ENCODE results near the gene SLCO1A2.
"Not testable (repeated sequence)": the region's sequence is repeated elsewhere in the genome, so short reads cannot be mapped to it uniquely, and the experiment has no call there.

The SLCO1A2 gene

DNA sequence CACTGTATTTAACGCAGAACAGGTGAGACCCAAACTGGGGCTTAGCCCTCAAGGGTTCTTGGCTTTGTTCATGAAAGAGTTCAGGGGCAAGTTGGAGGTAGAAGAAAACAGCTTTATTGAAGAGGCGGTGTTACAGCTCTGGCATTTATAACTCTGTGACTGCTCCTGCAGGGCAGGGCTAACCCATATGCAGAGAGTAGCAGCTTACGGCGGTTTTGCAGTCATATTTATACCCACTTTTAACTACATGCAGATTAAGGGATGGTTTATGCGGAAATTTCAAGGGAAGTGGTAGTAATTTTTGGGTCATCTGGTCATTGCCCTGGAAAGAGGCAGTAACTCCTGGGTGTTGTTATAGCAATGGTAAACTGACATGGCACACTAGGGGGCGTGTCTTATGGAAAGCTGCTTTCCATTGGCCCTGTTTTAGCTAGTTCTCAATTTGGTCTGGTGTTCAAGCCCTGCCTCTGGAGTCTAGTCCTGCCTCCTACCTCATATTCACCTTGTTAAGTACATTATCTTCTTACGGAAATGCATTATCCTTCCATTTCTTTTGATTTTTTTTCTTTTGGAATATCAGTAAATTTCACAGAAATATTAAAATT, 36.2 kb upstream of the SLCO1A2 start:
- TF ChIP-seq, protein P1, sequence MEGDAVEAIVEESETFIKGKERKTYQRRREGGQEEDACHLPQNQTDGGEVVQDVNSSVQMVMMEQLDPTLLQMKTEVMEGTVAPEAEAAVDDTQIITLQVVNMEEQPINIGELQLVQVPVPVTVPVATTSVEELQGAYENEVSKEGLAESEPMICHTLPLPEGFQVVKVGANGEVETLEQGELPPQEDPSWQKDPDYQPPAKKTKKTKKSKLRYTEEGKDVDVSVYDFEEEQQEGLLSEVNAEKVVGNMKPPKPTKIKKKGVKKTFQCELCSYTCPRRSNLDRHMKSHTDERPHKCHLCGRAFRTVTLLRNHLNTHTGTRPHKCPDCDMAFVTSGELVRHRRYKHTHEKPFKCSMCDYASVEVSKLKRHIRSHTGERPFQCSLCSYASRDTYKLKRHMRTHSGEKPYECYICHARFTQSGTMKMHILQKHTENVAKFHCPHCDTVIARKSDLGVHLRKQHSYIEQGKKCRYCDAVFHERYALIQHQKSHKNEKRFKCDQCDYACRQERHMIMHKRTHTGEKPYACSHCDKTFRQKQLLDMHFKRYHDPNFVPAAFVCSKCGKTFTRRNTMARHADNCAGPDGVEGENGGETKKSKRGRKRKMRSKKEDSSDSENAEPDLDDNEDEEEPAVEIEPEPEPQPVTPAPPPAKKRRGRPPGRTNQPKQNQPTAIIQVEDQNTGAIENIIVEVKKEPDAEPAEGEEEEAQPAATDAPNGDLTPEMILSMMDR (IDR thresholded peaks at IDR 0.05), result no peak
- intact Hi-C loops (cut with DNase I; ENCODE audit: low total_unique reads), result no loop called here
- H3K27ac ChIP-seq, result no peak overlapping the region
- H3K4me1 ChIP-seq, result no peaks in the 10 kb centered on the region
- H3K9me3 ChIP-seq, result no peaks in the 10 kb centered on the region
- DNase-seq, result no peak
- no peaks in the 10 kb centered on the region for H3K27me3 ChIP-seq
- no peaks in the 10 kb centered on the region for H3K36me3 ChIP-seq
- H3K4me3 ChIP-seq, result no peak overlapping the region

DNA sequence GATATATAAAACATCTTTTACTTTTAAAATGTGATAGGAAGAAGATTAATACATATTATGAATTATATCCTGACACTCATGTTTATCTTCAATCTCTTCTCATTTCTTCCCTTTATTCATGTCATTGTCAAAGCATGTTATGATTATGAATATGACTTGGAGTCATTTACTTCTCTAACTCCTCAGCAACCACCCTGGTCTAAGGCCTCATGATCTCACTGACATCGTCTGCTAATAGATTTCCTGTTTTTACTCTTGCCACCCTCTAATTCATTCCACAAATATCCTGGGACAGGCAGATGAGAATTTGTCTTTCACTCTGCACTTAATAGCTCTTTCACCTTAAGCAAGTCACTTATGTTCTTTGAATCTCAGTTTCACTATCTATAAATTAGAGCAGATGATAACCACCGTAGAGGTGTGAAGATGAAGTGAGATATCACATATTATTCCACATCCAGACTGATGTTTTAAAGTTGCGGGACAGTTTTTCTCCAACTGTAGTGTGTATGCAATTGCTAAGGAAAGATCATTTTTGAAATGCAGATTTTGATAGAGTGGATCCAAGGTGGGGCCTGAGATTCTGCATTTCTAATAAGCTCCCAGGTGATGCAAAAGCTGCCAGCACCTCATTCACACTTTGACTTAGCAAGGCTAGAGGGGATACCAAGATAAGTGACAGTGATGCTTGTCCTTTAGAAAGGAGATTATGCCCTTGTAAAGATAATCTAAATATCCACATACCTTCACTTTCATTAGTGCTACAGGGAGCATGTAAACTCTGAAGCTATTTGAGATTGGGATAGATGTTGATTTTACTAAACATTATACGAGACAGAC, 34.6 kb upstream of the SLCO1A2 start:
- TF ChIP-seq, protein P1 (IDR thresholded peaks at IDR 0.05), result no peak
- no peaks in the 10 kb centered on the region for H3K4me1 ChIP-seq
- H3K27ac ChIP-seq, result no peak overlapping the region
- no peak for DNase-seq
- intact Hi-C loops (cut with DNase I; ENCODE audit: low total_unique reads), result no loop called here
- H3K9me3 ChIP-seq, result no peaks in the 10 kb centered on the region
- no peak overlapping the region for H3K4me3 ChIP-seq
- H3K27me3 ChIP-seq, result no peaks in the 10 kb centered on the region
- no peaks in the 10 kb centered on the region for H3K36me3 ChIP-seq

- H3K4me1 ChIP-seq; H3K4me3 ChIP-seq; H3K36me3 ChIP-seq; H3K27ac ChIP-seq; H3K27me3 ChIP-seq; H3K9me3 ChIP-seq; DNase-seq; intact Hi-C loops (cut with DNase I; ENCODE audit: low total_unique reads): not testable (repeated sequence)
These were observed 25.9 kb upstream of the SLCO1A2 start for GRCh38 chr12:21360632-21361031.

GRCh38 chr12:21354641-21355040, 19.9 kb upstream of the SLCO1A2 start:
- H3K27me3 ChIP-seq, result no peaks in the 10 kb centered on the region
- no peaks in the 10 kb centered on the region for H3K36me3 ChIP-seq
- DNase-seq, result no peak
- TF ChIP-seq, protein P1 (IDR thresholded peaks at IDR 0.05), result no peak
- H3K27ac ChIP-seq, result no peak overlapping the region
- no peak overlapping the region for H3K4me3 ChIP-seq
- H3K9me3 ChIP-seq, result no peaks in the 10 kb centered on the region
- intact Hi-C loops (cut with DNase I; ENCODE audit: low total_unique reads), result no loop called here
- H3K4me1 ChIP-seq, result no peaks in the 10 kb centered on the region

- no peak for DNase-seq
- Histone ChIP-seq H3K27me3 (no peaks in the 10 kb centered on the region), H3K27ac (no peak overlapping the region), H3K9me3 (no peaks in the 10 kb centered on the region), H3K4me1 (no peaks in the 10 kb centered on the region), H3K4me3 (no peak overlapping the region), H3K36me3 (no peaks in the 10 kb centered on the region)
- TF ChIP-seq, protein P1 (IDR thresholded peaks at IDR 0.05), result no peak
- intact Hi-C loops (cut with DNase I; ENCODE audit: low total_unique reads), result no loop called here
These were observed 19.2 kb upstream of the SLCO1A2 start for GRCh38 chr12:21353948-21354347.

DNA sequence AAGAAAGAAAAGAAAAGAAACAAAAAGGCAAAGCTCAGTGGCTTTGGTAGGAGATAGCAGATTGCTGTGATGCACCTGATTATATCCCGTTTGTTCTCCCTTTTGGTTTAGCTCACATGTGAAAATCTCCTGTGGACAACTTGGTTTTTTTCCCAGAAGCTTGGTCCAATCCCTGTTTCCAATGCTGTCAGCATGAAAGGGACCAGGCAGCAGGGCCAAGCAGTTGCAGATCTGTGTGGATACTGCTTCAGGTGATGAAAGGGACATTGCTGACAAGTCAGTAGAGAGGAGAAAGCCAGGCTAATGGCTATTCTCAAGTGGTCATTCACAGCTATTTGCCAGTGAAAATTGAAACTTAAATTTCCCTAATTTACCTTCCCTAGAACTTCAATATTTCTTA, 18.8 kb upstream of the SLCO1A2 start:
- H3K36me3 ChIP-seq, result no peaks in the 10 kb centered on the region
- no peak overlapping the region for H3K4me3 ChIP-seq
- intact Hi-C loops (cut with DNase I; ENCODE audit: low total_unique reads), result no loop called here
- DNase-seq, result no peak
- no peak overlapping the region for H3K27ac ChIP-seq
- TF ChIP-seq, protein P1 (IDR thresholded peaks at IDR 0.05), result no peak
- H3K27me3 ChIP-seq, result no peaks in the 10 kb centered on the region
- H3K4me1 ChIP-seq, result no peaks in the 10 kb centered on the region
- H3K9me3 ChIP-seq, result no peaks in the 10 kb centered on the region
